CD4-positive, alpha-beta T cell treated with Interleukin-17A for 4 hours (primary cell): ENCODE measurements around the gene ACP2.
"Not testable (repeated sequence)": the region's sequence is repeated elsewhere in the genome, so short reads cannot be mapped to it uniquely, and the experiment has no call there.

Source experiments
- DNase-seq: peaks from one replicate; pipeline ENCODE4 v3.0.0-alpha.2; 2020; ENCODE audit warnings: mixed read lengths

ACP2 gene

DNA sequence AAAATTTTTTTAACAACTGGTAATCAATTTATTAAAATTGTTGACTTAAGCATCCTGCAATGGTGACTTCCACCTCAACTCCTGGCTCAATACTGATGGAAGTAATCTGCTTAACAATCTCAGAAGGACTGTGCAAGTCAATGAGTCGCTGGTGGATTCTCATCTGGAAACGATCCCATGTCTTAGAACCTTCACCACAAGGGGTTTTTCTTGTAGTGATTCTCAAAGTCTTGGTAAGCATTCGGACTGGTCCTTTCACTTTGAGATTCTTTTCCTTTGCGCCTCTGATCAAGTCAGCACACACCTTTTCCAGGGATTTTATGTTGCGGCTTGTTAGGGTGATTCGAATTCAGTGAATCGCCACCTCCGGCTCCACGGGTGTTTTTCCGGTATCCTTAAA is 57.5 kb downstream of the ACP2 start:
- not testable (repeated sequence) for DNase-seq
